Sigmoid colon (tissue), 4 donors: ENCODE results near the gene ODF2.
"Not testable (repeated sequence)": the region's sequence is repeated elsewhere in the genome, so short reads cannot be mapped to it uniquely, and the experiment has no call there.

ENCODE experiments used
- EP300 ChIP-seq, 4 donors: sonication (generic); formaldehyde crosslinking; IDR thresholded peaks; one replicate each; pipeline ENCODE4 v1.6.1; 2017; ENCODE audit warnings: antibody characterized with exemption in 4 of 4
- POLR2A ChIP-seq, 2 donors: fragments of 450-650 bp; IDR thresholded peaks; one replicate each; pipeline ENCODE4 v1.6.1; 2016; ENCODE audit warnings: antibody characterized with exemption in 2 of 2, mild to moderate bottlenecking in 2 of 2, moderate library complexity in 2 of 2
- POLR2AphosphoS5 ChIP-seq, 4 donors: sonication (generic); formaldehyde crosslinking; IDR thresholded peaks; one replicate each; pipeline ENCODE4 v1.6.1; 2017; ENCODE audit warnings: antibody characterized with exemption in 4 of 4
- TF ChIP-seq, protein P1 (sequence below), 4 experiments: fragments of 450-650 bp in 3 of 4; fragments of 200-600 bp in 1 of 4; IDR thresholded peaks; one replicate each; pipeline ENCODE4 v1.5.1; 2016 to 2019; ENCODE audit warnings: antibody characterized with exemption in 4 of 4, mild to moderate bottlenecking in 3 of 4, moderate library complexity in 2 of 4

DNA sequence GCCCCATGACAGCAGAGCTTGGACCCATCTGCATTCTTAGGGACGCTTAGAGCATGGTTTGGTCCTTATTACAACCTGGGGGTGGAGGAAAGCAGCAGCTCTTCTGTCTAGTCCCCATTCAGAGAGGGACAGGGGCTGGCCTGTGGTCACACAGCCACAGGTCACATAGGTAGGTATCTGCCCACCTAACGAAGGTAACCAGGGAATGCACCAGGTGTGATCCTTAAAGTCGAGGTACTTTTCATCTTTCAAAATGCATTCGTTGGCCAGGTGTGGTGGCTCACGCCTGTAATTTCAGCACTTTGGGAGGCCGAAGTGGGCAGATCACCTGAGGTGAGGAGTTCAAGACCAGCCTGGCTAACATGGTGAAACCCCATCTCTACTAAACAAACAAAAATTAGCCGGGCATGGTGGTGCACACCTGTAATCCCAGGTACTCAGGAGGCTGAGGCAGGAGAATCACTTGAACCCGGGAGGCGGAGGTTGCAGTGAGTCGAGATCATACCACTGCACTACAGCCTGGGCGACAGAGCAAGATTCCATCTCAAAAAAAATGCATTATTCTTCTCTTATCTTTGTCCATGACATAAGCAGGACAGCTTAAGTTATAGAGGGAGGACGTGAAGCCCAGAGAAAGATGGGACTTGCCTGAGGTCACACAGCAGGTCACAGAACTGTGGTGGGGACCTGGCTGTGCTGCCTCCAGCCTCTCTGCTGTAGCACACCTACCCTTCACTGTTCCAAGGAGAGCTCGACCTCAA lies 33.6 kb upstream of the ODF2 start:
- TF ChIP-seq POLR2A, POLR2AphosphoS5, EP300 (IDR thresholded peaks at IDR 0.05): not testable (repeated sequence)
- TF ChIP-seq, protein P1, sequence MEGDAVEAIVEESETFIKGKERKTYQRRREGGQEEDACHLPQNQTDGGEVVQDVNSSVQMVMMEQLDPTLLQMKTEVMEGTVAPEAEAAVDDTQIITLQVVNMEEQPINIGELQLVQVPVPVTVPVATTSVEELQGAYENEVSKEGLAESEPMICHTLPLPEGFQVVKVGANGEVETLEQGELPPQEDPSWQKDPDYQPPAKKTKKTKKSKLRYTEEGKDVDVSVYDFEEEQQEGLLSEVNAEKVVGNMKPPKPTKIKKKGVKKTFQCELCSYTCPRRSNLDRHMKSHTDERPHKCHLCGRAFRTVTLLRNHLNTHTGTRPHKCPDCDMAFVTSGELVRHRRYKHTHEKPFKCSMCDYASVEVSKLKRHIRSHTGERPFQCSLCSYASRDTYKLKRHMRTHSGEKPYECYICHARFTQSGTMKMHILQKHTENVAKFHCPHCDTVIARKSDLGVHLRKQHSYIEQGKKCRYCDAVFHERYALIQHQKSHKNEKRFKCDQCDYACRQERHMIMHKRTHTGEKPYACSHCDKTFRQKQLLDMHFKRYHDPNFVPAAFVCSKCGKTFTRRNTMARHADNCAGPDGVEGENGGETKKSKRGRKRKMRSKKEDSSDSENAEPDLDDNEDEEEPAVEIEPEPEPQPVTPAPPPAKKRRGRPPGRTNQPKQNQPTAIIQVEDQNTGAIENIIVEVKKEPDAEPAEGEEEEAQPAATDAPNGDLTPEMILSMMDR (IDR thresholded peaks at IDR 0.05), result not testable (repeated sequence)
